GM21723 (cell line): Measurements from ENCODE around the gene MICAL3.

Source experiments
- ATAC-seq: cut with Tn5 transposase; IDR thresholded peaks from one replicate; pipeline ENCODE4 v1.9.1; 2021; ENCODE audit warnings: mild to moderate bottlenecking, moderate library complexity; ENCODE audit not compliant: unreplicated experiment

The MICAL3 gene

DNA sequence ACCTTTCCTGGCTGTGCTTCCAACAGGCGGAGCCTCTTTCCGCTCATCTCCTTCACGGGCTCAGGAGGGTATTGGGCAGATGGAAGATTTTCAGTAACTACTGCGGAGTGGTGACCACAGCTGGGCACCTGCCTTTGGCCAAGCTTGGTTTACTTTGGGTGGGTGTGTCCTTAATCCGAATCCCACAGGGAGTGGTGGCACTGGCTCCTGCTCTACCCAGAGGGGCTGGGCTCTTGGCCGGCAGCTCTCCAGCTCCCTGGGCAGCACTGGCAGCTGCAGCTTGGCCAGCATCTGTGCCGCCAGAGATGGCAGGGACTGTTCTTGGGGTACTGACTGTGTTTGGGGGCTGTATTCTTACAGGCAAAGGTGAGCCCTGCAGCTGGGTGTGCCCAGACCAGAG is 279.9 kb downstream of the MICAL3 start:
- ATAC-seq, result no peak

DNA sequence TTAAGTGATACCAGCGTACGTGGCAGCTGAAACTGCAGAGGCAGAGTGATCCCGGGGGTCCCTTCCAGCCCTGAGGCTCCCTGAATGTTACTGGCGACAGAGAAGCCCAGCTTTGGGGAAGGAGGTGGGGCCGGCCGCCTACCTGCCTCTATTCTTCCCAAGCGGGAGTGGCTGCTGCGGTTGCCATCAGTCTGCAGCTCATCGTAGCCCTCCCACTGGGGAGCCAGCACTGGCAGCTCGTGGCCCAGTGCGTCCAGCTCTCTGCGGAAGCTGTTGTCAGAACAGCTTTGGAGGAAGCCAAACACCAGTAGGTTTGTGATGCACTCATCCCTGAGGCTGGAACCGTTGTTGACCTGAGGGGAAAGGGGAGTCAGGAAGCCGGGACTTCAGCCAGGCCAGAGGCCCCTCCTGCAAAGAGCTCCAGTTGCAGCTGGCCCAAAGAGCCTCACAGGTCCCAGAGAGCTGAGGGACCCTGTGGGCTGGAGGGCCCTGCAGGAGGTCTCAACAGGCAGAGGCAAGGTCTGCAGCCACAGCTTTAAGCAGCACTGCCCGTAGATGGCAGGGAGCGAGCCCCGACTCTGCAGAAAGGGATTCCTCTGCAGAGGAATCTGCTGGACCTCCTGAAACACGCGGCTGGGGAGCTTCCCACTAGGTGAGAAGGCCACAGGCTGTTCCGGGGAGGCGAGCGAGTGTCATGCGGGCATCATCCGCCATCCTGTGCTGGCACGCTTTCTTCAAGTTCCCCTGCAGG is 280.5 kb downstream of the MICAL3 start:
- ATAC-seq, result no peak

DNA sequence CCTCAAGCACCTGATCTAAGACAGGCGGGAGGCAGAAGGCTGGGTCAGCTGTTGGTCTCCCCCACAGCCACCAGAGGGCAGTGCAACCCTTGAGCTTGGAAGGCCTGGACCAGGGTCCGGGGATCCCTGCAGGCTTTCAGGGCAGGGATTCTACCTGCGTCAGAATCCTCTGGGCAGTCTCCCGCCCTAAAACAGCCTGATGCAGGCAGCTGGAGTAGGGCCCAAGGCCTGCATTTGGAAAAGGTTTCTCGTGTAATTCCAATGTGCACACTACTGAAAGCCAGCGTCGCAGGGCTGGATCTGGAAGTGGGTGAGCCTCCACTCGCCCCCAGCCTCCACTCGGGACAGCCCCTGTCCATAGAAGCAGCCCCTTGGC is 281.8 kb downstream of the MICAL3 start:
- peak; percentile 71 for ATAC-seq

DNA sequence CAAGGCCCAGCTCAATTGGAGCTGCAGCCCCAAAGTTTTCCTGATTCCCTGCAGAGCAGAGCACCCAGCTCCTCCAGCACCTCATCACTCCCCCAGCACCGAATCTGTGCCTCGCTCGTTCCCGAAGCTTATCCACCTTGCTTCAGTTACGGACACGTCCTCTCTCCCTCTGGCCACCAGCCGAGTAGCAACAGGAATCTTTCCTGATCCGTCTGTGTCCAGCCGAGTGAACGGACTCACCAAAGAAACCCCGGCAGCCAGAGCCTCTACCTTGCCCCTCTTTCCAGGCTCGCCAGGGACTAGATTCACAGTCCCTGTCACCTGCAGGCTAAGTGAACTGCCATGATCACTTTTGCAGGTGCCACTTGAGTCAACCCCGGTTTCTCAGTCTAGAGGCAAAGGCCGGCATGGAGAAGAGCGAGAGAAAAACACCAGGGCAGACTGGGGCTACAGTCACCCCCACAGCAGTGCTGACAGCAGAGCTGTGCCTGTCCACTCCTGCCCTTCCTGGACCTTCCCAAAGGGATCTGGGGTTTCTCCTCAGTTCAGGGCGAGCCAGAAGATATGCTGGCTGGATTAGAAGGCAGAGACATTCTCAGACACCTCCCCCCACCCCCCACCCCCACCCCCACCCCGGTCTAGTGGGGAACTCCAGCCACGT is 282.4 kb downstream of the MICAL3 start:
- ATAC-seq, result no peak

DNA sequence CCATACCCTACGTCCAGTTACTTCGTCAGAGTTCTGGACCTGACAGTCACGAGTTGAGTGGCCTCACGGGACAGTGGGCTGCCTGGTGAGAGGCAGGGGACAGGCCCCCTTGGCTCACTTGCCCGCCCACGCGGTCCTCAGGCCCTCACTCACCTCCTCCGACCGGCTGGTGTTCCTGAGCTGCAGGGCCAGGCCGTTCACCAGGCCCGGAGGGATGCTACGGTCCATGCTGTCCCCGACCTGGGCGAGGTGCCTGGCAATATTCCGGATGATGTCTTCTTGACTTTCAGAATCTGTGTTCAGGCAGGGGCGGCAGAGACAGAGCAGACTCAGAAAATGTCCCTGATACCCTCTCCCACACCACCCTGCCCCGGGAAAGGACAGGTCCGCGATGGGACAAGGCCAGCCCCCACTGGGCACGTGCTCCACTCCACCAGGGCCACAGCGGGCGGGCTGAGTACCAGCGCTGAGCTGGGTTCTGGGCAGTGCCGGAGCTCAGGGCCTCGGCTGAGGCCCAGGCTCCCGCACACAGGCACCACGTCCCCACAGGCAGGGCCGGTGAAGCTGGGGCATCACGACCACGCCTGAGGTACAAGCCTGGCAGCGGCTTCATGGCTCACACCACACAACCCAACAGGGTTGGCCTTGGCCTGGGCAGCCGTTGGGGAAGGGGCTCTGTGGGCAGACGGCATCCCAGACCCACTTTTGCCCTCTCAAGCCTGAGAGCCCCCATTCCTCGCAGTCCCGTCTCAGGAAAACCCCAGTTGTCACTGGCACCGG is 285.0 kb downstream of the MICAL3 start:
- no peak for ATAC-seq

DNA sequence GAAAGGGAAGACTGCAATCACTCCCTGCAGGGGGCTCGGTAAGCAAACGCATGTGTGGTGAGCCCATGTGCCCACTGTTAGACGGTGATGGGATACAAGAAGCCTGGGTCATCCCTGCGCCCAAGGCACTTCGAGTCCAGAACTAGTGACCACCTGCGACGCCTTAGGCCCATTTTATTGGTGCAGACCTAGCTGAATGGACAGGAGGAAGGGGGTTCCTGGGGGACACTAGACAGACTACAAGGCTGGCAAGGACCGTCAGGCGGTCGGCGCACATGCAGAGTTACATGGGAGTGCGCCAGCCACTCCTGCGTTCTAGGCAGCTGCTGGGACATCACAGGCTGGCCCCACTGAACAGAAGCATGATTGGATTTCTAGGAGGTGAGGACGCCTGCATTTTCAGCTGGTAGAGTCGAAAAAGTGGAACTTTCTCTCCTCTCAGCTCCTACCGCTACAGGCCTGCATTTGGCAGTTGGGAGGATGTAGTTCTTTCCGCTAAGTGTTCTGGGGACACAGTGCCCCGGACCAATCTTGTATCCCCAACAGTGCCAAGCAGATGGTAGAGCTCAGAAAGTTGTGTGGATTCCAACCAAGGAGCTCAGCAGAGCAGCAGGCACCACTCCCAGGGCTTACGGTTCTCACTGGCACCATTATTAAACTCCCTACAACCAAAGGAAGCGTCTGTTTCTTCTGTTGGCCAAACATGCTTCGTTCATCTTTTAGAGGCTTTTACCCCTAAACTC is 285.8 kb downstream of the MICAL3 start:
- no peak for ATAC-seq
